ENCODE results near the gene EFNB1.
A peak's percentile ranks its signal among the peaks of the same experiment; 100 is the strongest.
"Not testable (repeated sequence)": the region's sequence is repeated elsewhere in the genome, so short reads cannot be mapped to it uniquely, and the experiment has no call there.

The EFNB1 gene

DNA sequence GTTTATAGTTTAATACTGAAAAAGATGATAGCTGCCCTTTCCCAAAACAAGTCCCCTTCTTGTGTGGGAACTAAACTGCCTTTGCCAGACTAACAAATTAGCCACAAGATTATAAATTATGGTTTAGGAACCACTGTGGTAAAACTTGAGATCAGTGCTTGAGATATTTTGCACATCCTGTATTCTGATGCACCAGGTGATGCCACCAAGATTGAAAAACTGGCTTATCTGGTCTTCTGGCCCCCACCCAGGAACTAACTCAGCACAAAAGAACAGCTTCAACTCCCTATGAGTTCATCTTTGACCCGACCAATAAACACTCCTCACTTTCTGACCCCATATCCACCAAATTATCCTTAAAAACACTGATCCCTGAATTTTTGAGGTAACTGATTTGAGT lies 36.7 kb upstream of the EFNB1 start:
- Histone ChIP-seq H4K8ac (ENCODE audit: low read depth, low read length) (no peak overlapping the region), H2BK15ac (replicated peaks; ENCODE audit: low read depth) (no peak overlapping the region), H3K56ac (ENCODE audit: low read length) (no peak overlapping the region), H3K79me2 (ENCODE audit: control insufficient read depth, insufficient read depth, low read length) (no peaks in the 10 kb centered on the region), H3K4me1 (ENCODE audit: control insufficient read depth, low read depth, low read length) (no peaks in the 10 kb centered on the region), H3K23ac (ENCODE audit: low read length) (no peak overlapping the region), H3K4me3 (ENCODE audit: low read length) (no peak overlapping the region), H2BK120ac (ENCODE audit: low read depth, low read length) (no peak overlapping the region), H3K18ac (ENCODE audit: low read length) (no peak overlapping the region), H3K9ac (ENCODE audit: low read length) (no peak overlapping the region), H3K79me1 (ENCODE audit: low read length) (no peaks in the 10 kb centered on the region), H3K27ac (ENCODE audit: low read depth, low read length) (no peak overlapping the region), H3K4ac (ENCODE audit: low read depth, low read length) (no peak overlapping the region), H3K36me3 (ENCODE audit: control insufficient read depth, insufficient read depth, low read length) (no peaks in the 10 kb centered on the region), H3K27me3 (ENCODE audit: insufficient read depth, low read length, poor library complexity) (no peaks in the 10 kb centered on the region), H3K4me2 (ENCODE audit: low read length) (no peak overlapping the region), H2BK5ac (ENCODE audit: low read length) (no peak overlapping the region), H2AK5ac (ENCODE audit: low read length) (no peak overlapping the region), H4K5ac (ENCODE audit: low read length) (no peak overlapping the region)
- no CpG with 5 or more reads among the region's 1 CpG for WGBS (ENCODE audit: extremely low coverage, insufficient coverage, low lambda C conversion rate)
- DNase-seq: no peak

DNA sequence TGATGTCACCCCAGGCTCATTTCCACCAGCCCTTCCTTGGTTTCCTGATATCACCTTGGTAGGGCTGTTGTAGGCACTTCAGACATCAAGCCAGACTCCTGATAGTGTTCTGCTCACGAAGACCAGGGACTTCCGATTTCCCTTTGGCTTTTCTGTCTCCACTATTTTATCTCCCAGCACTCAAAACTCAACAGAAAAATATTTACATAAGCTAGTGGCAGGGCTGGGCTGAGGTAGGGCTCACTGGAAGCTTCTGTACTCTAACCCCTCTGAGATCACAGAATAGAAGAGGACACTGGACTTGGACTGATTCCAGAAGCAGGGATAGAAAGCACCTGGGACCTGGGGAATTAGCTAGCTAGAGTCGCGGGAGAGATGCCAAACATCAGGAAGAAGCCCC lies 34.4 kb upstream of the EFNB1 start:
- no peak overlapping the region for H4K8ac ChIP-seq (ENCODE audit: low read depth, low read length)
- H3K36me3 ChIP-seq (ENCODE audit: control insufficient read depth, insufficient read depth, low read length): no peaks in the 10 kb centered on the region
- H2BK5ac ChIP-seq (ENCODE audit: low read length): no peak overlapping the region
- H4K5ac ChIP-seq (ENCODE audit: low read length): no peak overlapping the region
- H2BK120ac ChIP-seq (ENCODE audit: low read depth, low read length): no peak overlapping the region
- H3K27me3 ChIP-seq (ENCODE audit: insufficient read depth, low read length, poor library complexity): no peaks in the 10 kb centered on the region
- WGBS (ENCODE audit: extremely low coverage, insufficient coverage, low lambda C conversion rate): no CpG with 5 or more reads among the region's 4 CpGs
- no peak overlapping the region for H3K4me2 ChIP-seq (ENCODE audit: low read length)
- H3K4me3 ChIP-seq (ENCODE audit: low read length): no peak overlapping the region
- H3K23ac ChIP-seq (ENCODE audit: low read length): no peak overlapping the region
- H3K18ac ChIP-seq (ENCODE audit: low read length): no peak overlapping the region
- H3K9ac ChIP-seq (ENCODE audit: low read length): no peak overlapping the region
- H3K4me1 ChIP-seq (ENCODE audit: control insufficient read depth, low read depth, low read length): no peaks in the 10 kb centered on the region
- no peak overlapping the region for H3K27ac ChIP-seq (ENCODE audit: low read depth, low read length)
- H3K56ac ChIP-seq (ENCODE audit: low read length): no peak overlapping the region
- H3K79me2 ChIP-seq (ENCODE audit: control insufficient read depth, insufficient read depth, low read length): no peaks in the 10 kb centered on the region
- H2BK15ac ChIP-seq (replicated peaks; ENCODE audit: low read depth): no peak overlapping the region
- no peak overlapping the region for H3K4ac ChIP-seq (ENCODE audit: low read depth, low read length)
- H3K79me1 ChIP-seq (ENCODE audit: low read length): no peaks in the 10 kb centered on the region
- no peak overlapping the region for H2AK5ac ChIP-seq (ENCODE audit: low read length)
- no peak for DNase-seq

DNA sequence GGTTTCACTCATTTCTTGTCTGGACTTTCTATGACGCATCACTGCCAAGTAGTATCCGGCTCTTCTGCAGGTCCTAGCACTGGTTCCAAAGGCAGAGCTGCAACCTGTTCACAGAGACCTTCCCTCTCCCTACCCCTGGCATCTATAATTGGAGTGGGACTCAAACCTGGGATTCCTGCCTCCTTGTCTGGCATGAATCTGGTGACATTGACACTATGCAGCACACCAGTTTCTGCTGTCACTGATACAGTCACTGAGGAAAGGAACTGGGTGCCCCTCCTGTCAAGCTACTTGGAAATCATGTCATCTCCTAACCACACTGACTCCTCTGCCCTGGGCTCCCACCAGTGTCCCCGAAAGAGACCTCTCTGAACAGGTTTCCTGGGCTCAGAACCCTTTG lies 33.1 kb upstream of the EFNB1 start:
- Histone ChIP-seq H4K8ac (ENCODE audit: low read depth, low read length) (no peak overlapping the region), H2BK120ac (ENCODE audit: low read depth, low read length) (no peak overlapping the region), H2BK15ac (replicated peaks; ENCODE audit: low read depth) (no peak overlapping the region), H3K4ac (ENCODE audit: low read depth, low read length) (no peak overlapping the region), H2AK5ac (ENCODE audit: low read length) (no peak overlapping the region), H3K4me3 (ENCODE audit: low read length) (no peak overlapping the region), H3K18ac (ENCODE audit: low read length) (no peak overlapping the region), H3K4me2 (ENCODE audit: low read length) (no peak overlapping the region), H3K27ac (ENCODE audit: low read depth, low read length) (no peak overlapping the region), H3K79me1 (ENCODE audit: low read length) (no peaks in the 10 kb centered on the region), H2BK5ac (ENCODE audit: low read length) (no peak overlapping the region), H3K56ac (ENCODE audit: low read length) (no peak overlapping the region), H3K79me2 (ENCODE audit: control insufficient read depth, insufficient read depth, low read length) (no peaks in the 10 kb centered on the region), H3K4me1 (ENCODE audit: control insufficient read depth, low read depth, low read length) (no peaks in the 10 kb centered on the region), H3K27me3 (ENCODE audit: insufficient read depth, low read length, poor library complexity) (no peaks in the 10 kb centered on the region), H3K9ac (ENCODE audit: low read length) (no peak overlapping the region), H3K36me3 (ENCODE audit: control insufficient read depth, insufficient read depth, low read length) (no peaks in the 10 kb centered on the region), H3K23ac (ENCODE audit: low read length) (no peak overlapping the region), H4K5ac (ENCODE audit: low read length) (no peak overlapping the region)
- no CpG with 5 or more reads among the region's 3 CpGs for WGBS (ENCODE audit: extremely low coverage, insufficient coverage, low lambda C conversion rate)
- DNase-seq: no peak

DNA sequence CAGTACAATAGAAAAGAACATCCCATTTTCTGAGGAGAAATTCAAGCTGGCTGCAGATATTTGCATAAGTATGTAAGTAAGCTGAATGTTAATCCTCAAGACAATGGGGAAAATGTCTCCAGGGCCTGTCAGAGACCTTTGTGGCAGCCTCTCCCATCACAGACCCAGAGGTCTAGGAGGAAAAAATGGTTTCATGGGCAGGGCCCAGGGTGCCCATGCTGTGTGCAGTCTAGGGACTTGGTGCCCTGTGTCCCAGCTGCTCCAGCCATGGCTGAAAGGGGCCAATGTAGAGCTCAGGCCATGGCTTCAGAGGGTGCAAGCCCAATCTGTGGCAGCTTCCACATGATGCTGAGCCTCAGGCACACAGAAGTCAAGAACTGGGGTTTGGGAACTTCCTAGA lies 30.4 kb upstream of the EFNB1 start:
- H2BK120ac ChIP-seq (ENCODE audit: low read depth, low read length); H2AK5ac ChIP-seq (ENCODE audit: low read length); H3K9ac ChIP-seq (ENCODE audit: low read length); H4K5ac ChIP-seq (ENCODE audit: low read length); H3K79me1 ChIP-seq (ENCODE audit: low read length); H3K18ac ChIP-seq (ENCODE audit: low read length); H2BK15ac ChIP-seq (replicated peaks; ENCODE audit: low read depth); H4K8ac ChIP-seq (ENCODE audit: low read depth, low read length); H3K4ac ChIP-seq (ENCODE audit: low read depth, low read length); DNase-seq; H3K23ac ChIP-seq (ENCODE audit: low read length); H3K4me2 ChIP-seq (ENCODE audit: low read length); H3K79me2 ChIP-seq (ENCODE audit: control insufficient read depth, insufficient read depth, low read length); H2BK5ac ChIP-seq (ENCODE audit: low read length); H3K4me1 ChIP-seq (ENCODE audit: control insufficient read depth, low read depth, low read length); H3K56ac ChIP-seq (ENCODE audit: low read length); H3K4me3 ChIP-seq (ENCODE audit: low read length); H3K36me3 ChIP-seq (ENCODE audit: control insufficient read depth, insufficient read depth, low read length); H3K27ac ChIP-seq (ENCODE audit: low read depth, low read length); H3K27me3 ChIP-seq (ENCODE audit: insufficient read depth, low read length, poor library complexity): not testable (repeated sequence)

DNA sequence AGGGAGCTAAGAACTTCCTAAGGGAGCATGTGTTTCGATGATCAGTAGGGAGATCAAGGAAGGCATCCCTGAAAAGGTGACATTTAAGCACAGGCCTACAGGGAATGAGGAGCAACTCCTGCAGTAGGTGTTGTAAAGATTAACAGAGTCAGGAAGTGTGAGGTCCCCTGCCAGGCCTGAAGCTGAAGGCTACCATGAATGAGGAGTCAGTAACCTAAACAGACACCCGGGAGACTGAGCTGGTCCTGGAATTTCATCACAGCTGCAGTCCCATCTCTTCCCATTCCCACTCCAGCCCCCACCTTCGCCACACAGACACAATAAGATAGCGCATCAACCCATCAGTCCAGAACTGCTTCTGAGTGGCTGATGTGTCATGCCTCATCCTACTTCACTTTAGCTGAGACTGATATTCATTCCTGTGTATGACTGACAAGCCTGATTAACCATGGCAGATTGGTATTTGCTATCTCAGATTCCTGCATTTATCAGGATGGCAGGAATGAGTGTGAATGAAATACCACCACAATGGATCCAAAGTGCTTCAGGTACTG lies 27.0 kb upstream of the EFNB1 start:
- Histone ChIP-seq H2BK5ac (ENCODE audit: low read length) (no peak overlapping the region), H3K79me1 (ENCODE audit: low read length) (no peaks in the 10 kb centered on the region), H3K79me2 (ENCODE audit: control insufficient read depth, insufficient read depth, low read length) (no peaks in the 10 kb centered on the region), H2BK15ac (replicated peaks; ENCODE audit: low read depth) (no peak overlapping the region), H4K8ac (ENCODE audit: low read depth, low read length) (no peak overlapping the region), H3K4me2 (ENCODE audit: low read length) (no peak overlapping the region), H3K27me3 (ENCODE audit: insufficient read depth, low read length, poor library complexity) (no peaks in the 10 kb centered on the region), H3K4me3 (ENCODE audit: low read length) (no peak overlapping the region), H3K23ac (ENCODE audit: low read length) (no peak overlapping the region), H3K18ac (ENCODE audit: low read length) (no peak overlapping the region), H3K4me1 (ENCODE audit: control insufficient read depth, low read depth, low read length) (no peaks in the 10 kb centered on the region), H4K5ac (ENCODE audit: low read length) (no peak overlapping the region), H3K27ac (ENCODE audit: low read depth, low read length) (no peak overlapping the region), H3K56ac (ENCODE audit: low read length) (no peak overlapping the region), H3K36me3 (ENCODE audit: control insufficient read depth, insufficient read depth, low read length) (no peaks in the 10 kb centered on the region), H2AK5ac (ENCODE audit: low read length) (no peak overlapping the region), H3K9ac (ENCODE audit: low read length) (no peak overlapping the region), H2BK120ac (ENCODE audit: low read depth, low read length) (no peak overlapping the region), H3K4ac (ENCODE audit: low read depth, low read length) (no peak overlapping the region)
- peak; percentile 60 for DNase-seq
- no CpG with 5 or more reads among the region's 4 CpGs for WGBS (ENCODE audit: extremely low coverage, insufficient coverage, low lambda C conversion rate)

DNA sequence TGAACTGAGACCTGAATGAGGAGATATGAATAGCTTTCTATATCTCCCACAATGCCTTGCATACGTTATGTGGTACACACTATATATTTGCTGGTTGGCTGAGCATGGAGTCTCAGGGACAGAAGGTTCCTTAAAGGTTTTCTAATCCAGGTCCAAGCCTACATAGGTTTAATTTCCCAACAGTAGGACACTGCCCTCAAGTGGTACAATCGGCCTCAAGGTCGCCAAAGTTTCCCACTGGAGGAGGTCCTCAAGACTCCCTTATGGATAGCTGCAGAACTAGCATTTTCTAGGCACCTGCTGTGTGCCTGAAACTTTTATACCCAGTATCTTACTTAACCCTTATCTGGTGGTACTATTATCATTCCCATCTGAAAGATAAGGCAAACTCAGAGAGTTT lies 21.0 kb upstream of the EFNB1 start:
- Histone ChIP-seq H3K18ac (ENCODE audit: low read length) (no peak overlapping the region), H3K56ac (ENCODE audit: low read length) (no peak overlapping the region), H4K5ac (ENCODE audit: low read length) (no peak overlapping the region), H2BK15ac (replicated peaks; ENCODE audit: low read depth) (no peak overlapping the region), H3K4ac (ENCODE audit: low read depth, low read length) (no peak overlapping the region), H3K27me3 (ENCODE audit: insufficient read depth, low read length, poor library complexity) (no peaks in the 10 kb centered on the region), H3K4me2 (ENCODE audit: low read length) (no peak overlapping the region), H3K27ac (ENCODE audit: low read depth, low read length) (no peak overlapping the region), H3K4me3 (ENCODE audit: low read length) (no peak overlapping the region), H3K23ac (ENCODE audit: low read length) (no peak overlapping the region), H3K9ac (ENCODE audit: low read length) (no peak overlapping the region), H2BK5ac (ENCODE audit: low read length) (no peak overlapping the region), H2AK5ac (ENCODE audit: low read length) (no peak overlapping the region), H3K79me1 (ENCODE audit: low read length) (no peaks in the 10 kb centered on the region), H4K8ac (ENCODE audit: low read depth, low read length) (no peak overlapping the region), H2BK120ac (ENCODE audit: low read depth, low read length) (no peak overlapping the region), H3K79me2 (ENCODE audit: control insufficient read depth, insufficient read depth, low read length) (no peaks in the 10 kb centered on the region), H3K4me1 (ENCODE audit: control insufficient read depth, low read depth, low read length) (no peaks in the 10 kb centered on the region), H3K36me3 (ENCODE audit: control insufficient read depth, insufficient read depth, low read length) (no peaks in the 10 kb centered on the region)
- peak; percentile 58 for DNase-seq
- no CpG with 5 or more reads among the region's 3 CpGs for WGBS (ENCODE audit: extremely low coverage, insufficient coverage, low lambda C conversion rate)
